NCI-H748 (cell line): Measurements from ENCODE around the gene ACSF3.
A peak's percentile ranks its signal among the peaks of the same experiment; 100 is the strongest.

Experiments used
- DNase-seq: peaks from one replicate; lab custom pipeline; 2025; ENCODE audit not compliant: unreplicated experiment; lab: John Stamatoyannopoulos, UW

ACSF3 gene

GRCh38 chr16:89142474-89143195, 49.0 kb downstream of the ACSF3 start:
- DNase-seq, result peak; percentile 72

GRCh38 chr16:89143201-89143741, 49.6 kb downstream of the ACSF3 start:
- DNase-seq, result no peak

- no peak for DNase-seq
Observed at GRCh38 chr16:89143911-89144675, 50.4 kb downstream of the ACSF3 start.

GRCh38 chr16:89144681-89145080, 51.0 kb downstream of the ACSF3 start:
- no peak for DNase-seq

- no peak for DNase-seq
Observed at GRCh38 chr16:89145406-89146161, 51.9 kb downstream of the ACSF3 start.

GRCh38 chr16:89146211-89147005, 52.8 kb downstream of the ACSF3 start:
- DNase-seq, result no peak

- DNase-seq, result no peak
Observed at GRCh38 chr16:89147085-89147817, 53.6 kb downstream of the ACSF3 start.

GRCh38 chr16:89149386-89149785, 55.7 kb downstream of the ACSF3 start:
- no peak for DNase-seq

GRCh38 chr16:89150090-89150835, 56.6 kb downstream of the ACSF3 start:
- DNase-seq, result no peak

GRCh38 chr16:89150981-89151380, 57.3 kb downstream of the ACSF3 start:
- no peak for DNase-seq

- DNase-seq, result no peak
Observed at GRCh38 chr16:89152831-89153700, 59.4 kb downstream of the ACSF3 start.

GRCh38 chr16:89153848-89154271, 60.2 kb downstream of the ACSF3 start:
- DNase-seq, result no peak

GRCh38 chr16:89154390-89155183, 60.9 kb downstream of the ACSF3 start:
- no peak for DNase-seq

- no peak for DNase-seq
Observed at GRCh38 chr16:89155184-89155679, 61.6 kb downstream of the ACSF3 start.

GRCh38 chr16:89155851-89156739, 62.4 kb downstream of the ACSF3 start:
- DNase-seq, result no peak
